H9 (cell line): ENCODE results near the gene EPB41L2. TPM values are rescaled to one million over a fixed set of nuclear protein-coding genes. Genes with fewer than 3 reads are reported as not detected.

Source experiments
- DNase-seq: peaks from one replicate; pipeline ENCODE4 v3.0.0-alpha.2; 2017
- H2AFZ ChIP-seq: one replicate; pipeline ENCODE4 v1.6.1; 2013; ENCODE audit warnings: mild to moderate bottlenecking, low read length, control low read depth, moderate library complexity
- H2AK5ac ChIP-seq: 2 replicates; pipeline ENCODE4 v1.6.1; 2013; ENCODE audit warnings: low read length, control low read depth, mixed read lengths; ENCODE audit not compliant: insufficient read length
- H2BK120ac ChIP-seq: one replicate; pipeline ENCODE4 v1.6.1; 2013; ENCODE audit warnings: low read depth, mild to moderate bottlenecking, low read length, control low read depth, inconsistent platforms; ENCODE audit not compliant: poor library complexity, severe bottlenecking
- H2BK12ac ChIP-seq: 2 replicates; pipeline ENCODE4 v1.6.1; 2013; ENCODE audit warnings: low read length, control low read depth, mixed read lengths, low read depth; ENCODE audit not compliant: insufficient read length
- H2BK15ac ChIP-seq: 2 replicates; pipeline ENCODE4 v1.6.1; 2013; ENCODE audit warnings: low read depth, low read length, control low read depth
- H2BK20ac ChIP-seq: one replicate; pipeline ENCODE4 v1.6.1; 2013; ENCODE audit warnings: low read depth, mild to moderate bottlenecking, low read length, control low read depth, inconsistent platforms; ENCODE audit not compliant: poor library complexity, severe bottlenecking
- H2BK5ac ChIP-seq: 2 replicates; pipeline ENCODE4 v1.6.1; 2013; ENCODE audit warnings: low read length, control low read depth, mixed read lengths; ENCODE audit not compliant: insufficient read length
- H3K14ac ChIP-seq: 2 replicates; pipeline ENCODE4 v1.6.1; 2013; ENCODE audit warnings: low read length, control low read depth; ENCODE audit not compliant: insufficient read depth
- H3K18ac ChIP-seq: 2 replicates; pipeline ENCODE4 v1.6.1; 2013; ENCODE audit warnings: low read depth, mild to moderate bottlenecking, mixed read lengths, low read length, control low read depth; ENCODE audit not compliant: insufficient read length
- H3K23ac ChIP-seq: 2 replicates; pipeline ENCODE4 v1.6.1; 2013; ENCODE audit warnings: low read length, control low read depth, mixed read lengths, low read depth; ENCODE audit not compliant: insufficient read length
- H3K23me2 ChIP-seq: 2 replicates; pipeline ENCODE4 v1.6.1; 2013; ENCODE audit warnings: low read depth, mild to moderate bottlenecking, mixed read lengths, low read length, control low read depth; ENCODE audit not compliant: insufficient read length, poor library complexity, severe bottlenecking
- H3K27ac ChIP-seq: 2 replicates; pipeline ENCODE4 v1.5.1; 2013; ENCODE audit warnings: low read length, control low read depth, mixed read lengths, low read depth; ENCODE audit not compliant: insufficient read length
- H3K27me3 ChIP-seq: 2 replicates; pipeline ENCODE4 v1.6.1; 2013; ENCODE audit warnings: low read length, control low read depth, inconsistent platforms; ENCODE audit not compliant: insufficient read depth
- H3K4ac ChIP-seq: 2 replicates; pipeline ENCODE4 v1.6.1; 2013; ENCODE audit warnings: low read depth, mild to moderate bottlenecking, control low read depth, inconsistent platforms, low read length, moderate library complexity
- H3K4me1 ChIP-seq: 2 replicates; pipeline ENCODE4 v1.6.1; 2013; ENCODE audit warnings: low read length, control low read depth, inconsistent platforms; ENCODE audit not compliant: insufficient read depth
- H3K4me2 ChIP-seq: 2 replicates; pipeline ENCODE4 v1.6.1; 2013; ENCODE audit warnings: low read length, control low read depth, mixed read lengths; ENCODE audit not compliant: insufficient read length, insufficient read depth
- H3K56ac ChIP-seq: 2 replicates; pipeline ENCODE4 v1.6.1; 2013; ENCODE audit warnings: low read depth, mild to moderate bottlenecking, mixed read lengths, low read length, control low read depth; ENCODE audit not compliant: insufficient read length
- H3K79me1 ChIP-seq: 2 replicates; pipeline ENCODE4 v1.6.1; 2013; ENCODE audit warnings: low read depth, mild to moderate bottlenecking, moderate library complexity, low read length, control low read depth, inconsistent platforms; ENCODE audit not compliant: insufficient read depth, poor library complexity, severe bottlenecking
- H3K79me2 ChIP-seq: 2 replicates; pipeline ENCODE4 v1.6.1; 2013; ENCODE audit warnings: low read length, control low read depth, inconsistent platforms; ENCODE audit not compliant: insufficient read depth
- H3K9ac ChIP-seq: 2 replicates; pipeline ENCODE4 v1.6.1; 2013; ENCODE audit warnings: low read length, control low read depth, mixed read lengths; ENCODE audit not compliant: insufficient read length; ENCODE audit errors: extremely low read depth
- H3K9me3 ChIP-seq: one replicate; pipeline ENCODE4 v1.6.1; 2013; ENCODE audit warnings: low read depth, low read length, inconsistent platforms; ENCODE audit not compliant: control insufficient read depth
- H3T11ph ChIP-seq: one replicate; pipeline ENCODE4 v1.6.1; 2013; ENCODE audit warnings: mild to moderate bottlenecking, low read length, control low read depth, inconsistent platforms
- H4K20me1 ChIP-seq: one replicate; pipeline ENCODE4 v1.6.1; 2013; ENCODE audit not compliant: control insufficient read depth, insufficient read length, insufficient read depth
- H4K5ac ChIP-seq: 2 replicates; pipeline ENCODE4 v1.6.1; 2013; ENCODE audit warnings: low read depth, mild to moderate bottlenecking, mixed read lengths, low read length, control low read depth; ENCODE audit not compliant: insufficient read length
- H4K8ac ChIP-seq: replicated peaks from 2 replicates; pipeline ENCODE4 v1.6.1; 2013; ENCODE audit warnings: low read length, control low read depth, mixed read lengths, low read depth; ENCODE audit not compliant: insufficient read length
- H4K91ac ChIP-seq: 2 replicates; pipeline ENCODE4 v1.6.1; 2013; ENCODE audit warnings: low read depth, mild to moderate bottlenecking, moderate library complexity, mixed read lengths, low read length, control low read depth; ENCODE audit not compliant: insufficient read length
- H3K27ac Mint-ChIP-seq, 3 experiments: 2 replicates in 2 of 3; 3 replicates in 1 of 3; pipeline ENCODE4 v1.8.0; 2020 to 2021; ENCODE audit warnings: mixed read lengths in 3 of 3, mild to moderate bottlenecking in 1 of 3, moderate library complexity in 1 of 3
- H3K27me3 Mint-ChIP-seq: 2 replicates; pipeline ENCODE4 v1.8.0; 2021; ENCODE audit warnings: low read depth, mild to moderate bottlenecking, moderate library complexity, mixed read lengths
- H3K36me3 Mint-ChIP-seq, 3 experiments: 2 replicates in 2 of 3; 3 replicates in 1 of 3; pipeline ENCODE4 v1.8.0; 2020 to 2021; ENCODE audit warnings: low read depth in 3 of 3, mixed read lengths in 3 of 3; ENCODE audit not compliant: insufficient read depth in 1 of 3
- H3K4me1 Mint-ChIP-seq, 2 experiments: 2 replicates each; pipeline ENCODE4 v1.8.0; 2020; ENCODE audit warnings: mixed read lengths in 2 of 2
- H3K4me3 Mint-ChIP-seq, 2 experiments: 2 replicates in 1 of 2; 3 replicates in 1 of 2; pipeline ENCODE4 v1.8.0; 2020 to 2021; ENCODE audit warnings: mild to moderate bottlenecking in 2 of 2, mixed read lengths in 2 of 2, moderate library complexity in 1 of 2
- H3K9me3 Mint-ChIP-seq, 2 experiments: 2 replicates in 1 of 2; 3 replicates in 1 of 2; pipeline ENCODE4 v1.8.0; 2020; ENCODE audit warnings: mild to moderate bottlenecking in 2 of 2, mixed read lengths in 2 of 2, moderate library complexity in 1 of 2
- CTCF ChIP-seq: fragments of 200-600 bp; sonication (generic); conservative IDR thresholded peaks from 3 replicates; pipeline ENCODE4 v1.8.0; 2021; ENCODE audit warnings: antibody characterized with exemption, mild to moderate bottlenecking
- WGBS: extraction: QIAGEN DNeasy Blood & Tissue Kit; methylation state at CpG from one replicate; pipeline ENCODE4 v1.1.7; 2013; ENCODE audit warnings: missing lambda C conversion rate, low lambda C conversion rate, mixed read lengths; ENCODE audit not compliant: insufficient read length; ENCODE audit errors: extremely low coverage; 5-methylcytosine and 5-hydroxymethylcytosine counted together
- total RNA-seq: library from RNA; stranded (reverse); gene quantifications from 2 replicates; pipeline ENCODE4 v1.2.1, GENCODE V29; 2021

Gene EPB41L2
- total RNA-seq, 1 experiment from 2014 or later: 90.2 TPM

- Histone ChIP-seq H3K9me3 (no peaks in the 10 kb centered on the region), H3K79me1 (peaks cover 6% of the 10 kb centered on the region), H4K20me1 (no peaks in the 10 kb centered on the region), H2BK5ac (no peak overlapping the region), H3K18ac (no peak overlapping the region), H3K56ac (no peak overlapping the region), H3K4me1 (no peaks in the 10 kb centered on the region; the same call in 1 of the 2 replicates), H3K14ac (no peak overlapping the region; the same call in 1 of the 2 replicates), H2BK20ac (no peak overlapping the region), H4K91ac (no peak overlapping the region), H3K9ac (no peak overlapping the region), H4K8ac (no peak overlapping the region), H2BK12ac (no peak overlapping the region), H3K4me2 (no peak overlapping the region), H3K27me3 (no peaks in the 10 kb centered on the region), H4K5ac (no peak overlapping the region), H3K23ac (no peak overlapping the region), H3K4ac (no peak overlapping the region), H2BK120ac (no peak overlapping the region), H2AK5ac (no peak overlapping the region), H2AFZ (no peak overlapping the region), H2BK15ac (no peak overlapping the region), H3K23me2 (no peaks in the 10 kb centered on the region), H3T11ph (no peak overlapping the region), H3K79me2 (peaks cover 2% of the 10 kb centered on the region; the same call in 1 of the 2 replicates), H3K27ac (no peak overlapping the region)
- no peak for TF ChIP-seq CTCF
- DNase-seq: no peak
- WGBS: no CpG with 5 or more reads among the region's 3 CpGs
- peaks cover 17 to 21% of the 10 kb centered on the region in 2 experiments for H3K4me1 Mint-ChIP-seq
- no peak overlapping the region for H3K4me3 Mint-ChIP-seq
- no peaks in the 10 kb centered on the region for H3K27me3 Mint-ChIP-seq
- peaks cover 0 to 6% of the 10 kb centered on the region in 2 experiments; a peak in 2 of 5 replicates for H3K9me3 Mint-ChIP-seq
- H3K27ac Mint-ChIP-seq: peak overlapping the region in 1 of 3 experiments; percentile 7; a peak in 1 of 7 replicates
- H3K36me3 Mint-ChIP-seq: peaks cover 3 to 4% (median 4%) of the 10 kb centered on the region in 3 experiments; a peak in 3 of 7 replicates
Measured at GRCh38 chr6:131015630-131016263, 47.3 kb downstream of the EPB41L2 start.
